HepG2 (cell line): ENCODE data around the gene PARVA. TPM values are rescaled to one million over a fixed set of nuclear protein-coding genes. Genes with fewer than 3 reads are reported as not detected.

Experiments
- ATAC-seq: fragments of 200-7000 bp; cut with Tn5 transposase; 3 replicates; pipeline ENCODE4 v1.9.1; 2020; ENCODE audit warnings: mild to moderate bottlenecking, moderate library complexity
- BruUV-seq: library from RNA; stranded (reverse); fragments of 400-500 nt; replicated peaks from 2 replicates; lab custom pipeline; 2021; lab: Mats Ljungman, UMichigan
- CTCF ChIA-PET: fragments of 300-600 bp; formaldehyde crosslinking; extraction: SDS; loops from one replicate; lab custom pipeline; 2021; ENCODE audit warnings: low total read pairs, inconsistent platforms, low intra/inter-chr PET ratio; lab: Yijun Ruan, JAX
- POLR2A ChIA-PET: fragments of 350-600 bp; sonication (Branson Sonifier 250); formaldehyde crosslinking; loops from one replicate; lab custom pipeline; 2020; ENCODE audit warnings: antibody characterized with exemption, inconsistent platforms; lab: Yijun Ruan, JAX
- DNase-seq: peaks from one replicate; pipeline ENCODE4 v3.0.0-alpha.2; 2015; ENCODE audit warnings: low spot score
- FAIRE-seq: peaks from 3 replicates; lab custom pipeline; 2011; peaks lifted over from hg19 to GRCh38; lab: Jason Lieb, UNC
- H2AFZ ChIP-seq: one replicate; pipeline ENCODE4 v1.6.1; 2011; ENCODE audit warnings: low read length, inconsistent platforms
- H3K27ac ChIP-seq: fragments of 300-600 bp; 3 replicates; pipeline ENCODE4 v1.8.0; 2011; ENCODE audit warnings: mixed run types, mild to moderate bottlenecking, mixed read lengths, low read length, inconsistent platforms; ENCODE audit not compliant: insufficient read depth; ENCODE audit errors: extremely low read length
- H3K27me3 ChIP-seq, 2 experiments: fragments of 200-600 bp in 1 of 2; 2 replicates in 1 of 2; 3 replicates in 1 of 2; pipeline versions ENCODE4 v1.6.0 to v1.8.0; 2011; ENCODE audit warnings: low read length in 2 of 2, mild to moderate bottlenecking in 2 of 2, moderate library complexity in 2 of 2, inconsistent platforms in 1 of 2; ENCODE audit not compliant: insufficient read depth in 2 of 2, control insufficient read depth in 1 of 2
- H3K36me3 ChIP-seq, 2 experiments: fragments of 200-600 bp in 1 of 2; replicated peaks in 1 of 2; 2 replicates in 1 of 2; 3 replicates in 1 of 2; pipeline versions ENCODE4 v1.5.1 to v1.8.0; 2011; ENCODE audit warnings: low read length in 2 of 2, inconsistent platforms in 1 of 2; ENCODE audit not compliant: insufficient read depth in 2 of 2, control insufficient read depth in 1 of 2
- H3K4me1 ChIP-seq: 2 replicates; pipeline ENCODE4 v1.5.1; 2012; ENCODE audit warnings: low read length, inconsistent platforms; ENCODE audit not compliant: insufficient read depth
- H3K4me2 ChIP-seq: 2 replicates; pipeline ENCODE4 v1.6.0; 2011; ENCODE audit warnings: low read depth, low read length, inconsistent platforms
- H3K4me3 ChIP-seq, 3 experiments: fragments of 200-600 bp in 1 of 3; sonication (generic), shearing (Covaris generic) in 1 of 3; replicated peaks in 1 of 3; 2 replicates each; pipeline ENCODE4 v1.5.1; 2011 to 2016; ENCODE audit warnings: low read length in 3 of 3, inconsistent platforms in 2 of 3, low read depth in 2 of 3, mild to moderate bottlenecking in 2 of 3, control low read depth in 1 of 3, mixed read lengths in 1 of 3; ENCODE audit not compliant: insufficient read depth in 1 of 3
- H3K79me2 ChIP-seq: one replicate; pipeline ENCODE4 v1.6.1; 2011; ENCODE audit warnings: low read length, inconsistent platforms; ENCODE audit not compliant: insufficient read depth
- H3K9ac ChIP-seq: 2 replicates; pipeline ENCODE4 v1.6.0; 2011; ENCODE audit warnings: mild to moderate bottlenecking, low read depth, low read length, inconsistent platforms; ENCODE audit not compliant: insufficient read depth
- H3K9me3 ChIP-seq: 2 replicates; pipeline ENCODE4 v1.5.1; 2012; ENCODE audit warnings: mild to moderate bottlenecking, low read length
- H4K20me1 ChIP-seq: 2 replicates; pipeline ENCODE4 v1.6.0; 2011; ENCODE audit warnings: inconsistent platforms, mild to moderate bottlenecking, low read length, moderate library complexity; ENCODE audit not compliant: insufficient read depth
- ARNTL ChIP-seq: sonication (generic); formaldehyde crosslinking; IDR thresholded peaks from 2 replicates; pipeline ENCODE4 v1.4.0; 2020; ENCODE audit warnings: mild to moderate bottlenecking, missing genetic modification reagents
- CBX2 ChIP-seq, 2 experiments: fragments of 200-600 bp in 1 of 2; sonication (generic); formaldehyde crosslinking in 1 of 2; IDR thresholded peaks; 2 replicates each; pipeline versions ENCODE4 v1.7.0 to v1.8.1; 2018 to 2022; ENCODE audit warnings: low read depth in 2 of 2, low read length in 1 of 2, mild to moderate bottlenecking in 1 of 2, missing genetic modification reagents in 1 of 2
- PRPF4 ChIP-seq: fragments of 200-400 bp; formaldehyde crosslinking; IDR thresholded peaks from 2 replicates; pipeline ENCODE4 v1.6.1; 2016; ENCODE audit warnings: low read length, low read depth; ENCODE audit not compliant: poor library complexity, severe bottlenecking
- STAG1 ChIP-seq: sonication (generic); formaldehyde crosslinking; IDR thresholded peaks from 2 replicates; pipeline ENCODE4 v1.4.0; 2020; ENCODE audit warnings: missing genetic modification reagents
- ZNF280D ChIP-seq: sonication (generic); formaldehyde crosslinking; IDR thresholded peaks from 2 replicates; pipeline ENCODE4 v1.5.1; 2020; ENCODE audit warnings: mild to moderate bottlenecking, missing genetic modification reagents
- WGBS: methylation state at CpG from one replicate; pipeline ENCODE4 v1.1.6; 2017; ENCODE audit warnings: low lambda C conversion rate; 5-methylcytosine and 5-hydroxymethylcytosine counted together
- in situ Hi-C: cut with HindIII; loops from 2 replicates; pipeline ENCODE4 v1.10.0; 2017; ENCODE audit warnings: low pct_unique_long_range_greater_than_20kb; ENCODE audit not compliant: extremely low pct_ligation_motif_present
- intact Hi-C: fragments of 100-400 bp; cut with micrococcal nuclease; formaldehyde crosslinking; loops from one replicate; pipeline ENCODE4 v1.10.0; 2022; ENCODE audit not compliant: unreplicated experiment
- polyA plus RNA-seq, 8 experiments: library from polyadenylated mRNA; depleted of rRNA in 3 of 8; stranded (reverse) in 7 of 8; unstranded in 1 of 8; fragments of >200 nt; fragmentation: Illumina TruSeq in 4 of 8; extraction: Trizol in 4 of 8; gene quantifications; 2 replicates each; pipeline versions ENCODE4 v1.2.1 to v1.2.3, GENCODE V29; 2011 to 2016; ENCODE audit warnings: low read depth in 4 of 8, missing spikeins in 1 of 8, mixed read lengths in 1 of 8; ENCODE audit not compliant: insufficient read depth in 1 of 8
- total RNA-seq, 5 experiments: library from RNA; depleted of rRNA; stranded (reverse); fragments of >200 nt; fragmentation: Illumina TruSeq; extraction: Trizol; gene quantifications; 2 replicates each; pipeline ENCODE4 v1.2.3, GENCODE V29; 2016; ENCODE audit warnings: low read depth in 1 of 5
- TF ChIP-seq, protein P1 (sequence below): sonication (generic); formaldehyde crosslinking; conservative IDR thresholded peaks from 2 replicates; pipeline ENCODE4 v1.4.0; 2020; ENCODE audit warnings: mild to moderate bottlenecking, missing genetic modification reagents, moderate library complexity
- TF ChIP-seq, protein P2 (sequence below), 2 experiments: sonication (generic) in 1 of 2; formaldehyde crosslinking in 1 of 2; IDR thresholded peaks; 2 replicates each; pipeline versions ENCODE4 v1.4.0 to v1.6.1; 2016 to 2020; ENCODE audit warnings: borderline replicate concordance in 1 of 2, low read depth in 1 of 2, mild to moderate bottlenecking in 1 of 2, missing genetic modification reagents in 1 of 2

The PARVA gene
- total and polyA plus RNA-seq, 2 of the 13 experiments (the other 11 are each of a cell fraction or from before 2014, with no cell fraction given), result 5.9 to 9.1 TPM

DNA sequence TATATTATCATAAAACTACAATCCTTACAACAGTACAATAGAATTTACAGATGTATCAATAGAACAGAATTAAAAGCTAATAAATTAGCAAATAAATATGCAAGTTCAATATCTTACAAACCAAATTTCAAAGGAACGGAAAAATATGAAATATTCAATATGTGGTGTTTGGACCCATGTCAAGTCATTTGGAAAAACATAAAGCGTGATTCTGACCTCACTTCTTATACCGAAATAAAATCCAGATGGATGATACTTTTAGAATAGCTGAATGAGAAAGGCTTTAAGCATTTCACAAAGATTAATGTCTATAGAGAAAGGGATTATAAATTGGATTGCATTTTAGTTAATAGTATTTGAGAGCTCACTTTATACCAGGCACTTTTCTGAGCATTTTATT is 204.0 kb downstream of the PARVA start:
- in situ Hi-C loops, result loop anchor here (25.0 kb wide), 2 partner anchors 94 to 244 kb away; no protein-coding TSS in a partner anchor
- no peaks in the 10 kb centered on the region for H3K27me3 ChIP-seq
- ChIA-PET POLR2A (no interaction called here), CTCF (no interaction called here)
- no peak overlapping the region for H3K4me3 ChIP-seq
- 65% methylated on average over 3 of the region's 3 CpGs for WGBS
- no peaks in the 10 kb centered on the region for H3K79me2 ChIP-seq
- no peaks in the 10 kb centered on the region for H3K4me1 ChIP-seq
- H3K4me2 ChIP-seq, result no peak overlapping the region
- H2AFZ ChIP-seq, result no peak overlapping the region
- no peak for ATAC-seq
- no peaks in the 10 kb centered on the region for H3K36me3 ChIP-seq
- no peak for DNase-seq
- no peak for FAIRE-seq
- TF ChIP-seq ZNF280D (no peak), PRPF4 (no peak), ARNTL (CRISPR knock-in tag) (no peak), CBX2 (IDR thresholded peaks at IDR 0.05; ENCODE audit: low read depth, low read length) (no peak), CBX2 (CRISPR knock-in tag; IDR thresholded peaks at IDR 0.05; ENCODE audit: low read depth) (no peak), STAG1 (CRISPR knock-in tag) (no peak)
- TF ChIP-seq, protein P1, sequence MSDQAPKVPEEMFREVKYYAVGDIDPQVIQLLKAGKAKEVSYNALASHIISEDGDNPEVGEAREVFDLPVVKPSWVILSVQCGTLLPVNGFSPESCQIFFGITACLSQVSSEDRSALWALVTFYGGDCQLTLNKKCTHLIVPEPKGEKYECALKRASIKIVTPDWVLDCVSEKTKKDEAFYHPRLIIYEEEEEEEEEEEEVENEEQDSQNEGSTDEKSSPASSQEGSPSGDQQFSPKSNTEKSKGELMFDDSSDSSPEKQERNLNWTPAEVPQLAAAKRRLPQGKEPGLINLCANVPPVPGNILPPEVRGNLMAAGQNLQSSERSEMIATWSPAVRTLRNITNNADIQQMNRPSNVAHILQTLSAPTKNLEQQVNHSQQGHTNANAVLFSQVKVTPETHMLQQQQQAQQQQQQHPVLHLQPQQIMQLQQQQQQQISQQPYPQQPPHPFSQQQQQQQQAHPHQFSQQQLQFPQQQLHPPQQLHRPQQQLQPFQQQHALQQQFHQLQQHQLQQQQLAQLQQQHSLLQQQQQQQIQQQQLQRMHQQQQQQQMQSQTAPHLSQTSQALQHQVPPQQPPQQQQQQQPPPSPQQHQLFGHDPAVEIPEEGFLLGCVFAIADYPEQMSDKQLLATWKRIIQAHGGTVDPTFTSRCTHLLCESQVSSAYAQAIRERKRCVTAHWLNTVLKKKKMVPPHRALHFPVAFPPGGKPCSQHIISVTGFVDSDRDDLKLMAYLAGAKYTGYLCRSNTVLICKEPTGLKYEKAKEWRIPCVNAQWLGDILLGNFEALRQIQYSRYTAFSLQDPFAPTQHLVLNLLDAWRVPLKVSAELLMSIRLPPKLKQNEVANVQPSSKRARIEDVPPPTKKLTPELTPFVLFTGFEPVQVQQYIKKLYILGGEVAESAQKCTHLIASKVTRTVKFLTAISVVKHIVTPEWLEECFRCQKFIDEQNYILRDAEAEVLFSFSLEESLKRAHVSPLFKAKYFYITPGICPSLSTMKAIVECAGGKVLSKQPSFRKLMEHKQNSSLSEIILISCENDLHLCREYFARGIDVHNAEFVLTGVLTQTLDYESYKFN (CRISPR knock-in tag), result no peak
- TF ChIP-seq, protein P2, sequence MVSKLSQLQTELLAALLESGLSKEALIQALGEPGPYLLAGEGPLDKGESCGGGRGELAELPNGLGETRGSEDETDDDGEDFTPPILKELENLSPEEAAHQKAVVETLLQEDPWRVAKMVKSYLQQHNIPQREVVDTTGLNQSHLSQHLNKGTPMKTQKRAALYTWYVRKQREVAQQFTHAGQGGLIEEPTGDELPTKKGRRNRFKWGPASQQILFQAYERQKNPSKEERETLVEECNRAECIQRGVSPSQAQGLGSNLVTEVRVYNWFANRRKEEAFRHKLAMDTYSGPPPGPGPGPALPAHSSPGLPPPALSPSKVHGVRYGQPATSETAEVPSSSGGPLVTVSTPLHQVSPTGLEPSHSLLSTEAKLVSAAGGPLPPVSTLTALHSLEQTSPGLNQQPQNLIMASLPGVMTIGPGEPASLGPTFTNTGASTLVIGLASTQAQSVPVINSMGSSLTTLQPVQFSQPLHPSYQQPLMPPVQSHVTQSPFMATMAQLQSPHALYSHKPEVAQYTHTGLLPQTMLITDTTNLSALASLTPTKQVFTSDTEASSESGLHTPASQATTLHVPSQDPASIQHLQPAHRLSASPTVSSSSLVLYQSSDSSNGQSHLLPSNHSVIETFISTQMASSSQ (IDR thresholded peaks at IDR 0.05; ENCODE audit: low read depth), result no peak
- TF ChIP-seq, protein P2 (CRISPR knock-in tag; IDR thresholded peaks at IDR 0.05; ENCODE audit: borderline replicate concordance), result no peak
- H3K9me3 ChIP-seq, result no peaks in the 10 kb centered on the region
- no peak overlapping the region for H3K9ac ChIP-seq
- H4K20me1 ChIP-seq, result no peaks in the 10 kb centered on the region
- BruUV-seq, result no TSS peak
- intact Hi-C loops, result no loop called here
- H3K27ac ChIP-seq, result no peak overlapping the region
